ENCODE measurements around the gene PLPPR4.

GRCh38 chr1:99217599-99217998, 46.7 kb upstream of the PLPPR4 start:
- TF ChIP-seq CTCF (IDR thresholded peaks at IDR 0.05) (no peak), EZH2 (IDR thresholded peaks at IDR 0.05; ENCODE audit: borderline replicate concordance, insufficient read depth, low read depth, low read length, poor library complexity, severe bottlenecking) (no peak)

Data from B cell (primary cell).